CMK (cell line): ENCODE data around the gene BACH2.
"Not testable (repeated sequence)": the region's sequence is repeated elsewhere in the genome, so short reads cannot be mapped to it uniquely, and the experiment has no call there.

Source experiments
- DNase-seq: peaks from one replicate; pipeline ENCODE4 v3.0.0-alpha.2; 2010; ENCODE audit warnings: low read depth

BACH2 gene

DNA sequence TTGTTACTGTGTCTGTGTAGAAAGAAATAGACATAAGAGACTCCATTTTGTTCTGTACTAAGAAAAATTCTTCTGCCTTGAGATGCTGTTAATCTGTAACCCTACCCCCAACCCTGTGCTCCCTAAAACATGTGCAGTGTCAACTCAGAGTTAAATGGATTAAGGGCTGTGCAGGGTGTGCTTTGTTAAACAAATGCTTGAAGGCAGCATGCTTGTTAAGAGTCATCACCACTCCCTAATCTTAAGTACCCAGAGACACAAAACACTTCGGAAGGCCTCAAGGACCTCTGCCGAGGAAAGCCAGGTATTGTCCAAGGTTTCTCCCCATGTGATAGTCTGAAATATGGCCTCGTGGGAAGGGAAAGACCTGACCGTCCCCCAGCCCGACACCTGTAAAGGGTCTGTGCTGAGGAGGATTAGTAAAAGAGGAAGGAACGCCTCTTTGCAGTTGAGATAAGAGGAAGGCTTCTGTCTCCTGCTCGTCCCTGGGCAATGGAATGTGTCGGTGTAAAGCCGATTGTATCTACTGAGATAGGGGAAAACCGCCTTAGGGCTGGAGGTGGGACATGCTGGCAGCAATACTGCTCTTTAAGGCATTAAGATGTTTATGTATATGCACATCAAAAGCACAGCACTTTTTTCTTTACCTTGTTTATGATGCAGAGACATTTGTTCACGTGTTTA is 405.7 kb downstream of the BACH2 start:
- not testable (repeated sequence) for DNase-seq

DNA sequence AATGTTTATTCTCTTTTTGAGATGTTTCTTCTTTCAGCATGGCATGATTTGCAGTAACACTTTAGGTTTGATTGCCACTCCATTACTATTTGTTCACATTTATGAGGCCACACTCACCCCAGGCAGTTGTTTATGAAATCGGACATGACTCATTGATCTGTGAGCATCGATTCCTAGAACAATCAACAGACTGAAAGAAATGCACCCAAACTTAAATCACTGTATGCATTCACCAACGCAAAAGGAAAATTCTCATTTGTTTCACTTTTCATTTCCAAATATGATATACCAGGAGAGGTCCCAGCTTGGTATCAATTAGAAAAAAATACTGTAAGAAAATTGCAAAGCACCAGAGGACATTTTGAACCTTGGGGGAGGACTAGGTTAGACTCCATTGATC is 407.8 kb downstream of the BACH2 start:
- DNase-seq: no peak

DNA sequence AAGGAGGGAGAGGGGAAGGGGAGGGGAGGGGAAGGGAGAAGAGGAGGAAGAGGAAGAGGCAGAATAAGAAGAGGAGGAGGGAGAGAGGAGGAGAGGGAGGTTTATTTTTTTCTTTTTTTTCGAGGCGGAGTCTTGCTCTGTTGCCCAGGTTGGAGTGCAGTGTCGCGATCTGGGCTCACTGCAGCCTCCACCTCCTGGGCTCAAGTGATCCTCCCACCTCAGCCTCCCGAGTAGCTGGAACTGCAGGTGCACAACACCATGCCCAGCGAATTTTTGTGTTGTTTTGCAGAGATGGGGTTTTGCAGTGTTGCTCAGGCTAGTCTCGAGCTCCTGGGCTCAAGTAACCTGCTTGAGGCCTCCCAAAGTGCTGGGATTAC is 408.5 kb downstream of the BACH2 start:
- DNase-seq: no peak

GRCh38 chr6:89887452-89888137 is 409.0 kb downstream of the BACH2 start:
- DNase-seq: no peak

GRCh38 chr6:89886378-89887120 is 410.1 kb downstream of the BACH2 start:
- no peak for DNase-seq
